ENCODE data around the gene BICDL1.

The BICDL1 gene

GRCh38 chr12:120136093-120136770 is 147.2 kb downstream of the BICDL1 start:
- ATAC-seq (replicated peaks), result no peak
- H3K4me3 Mint-ChIP-seq, result no peak overlapping the region
- H3K36me3 Mint-ChIP-seq, result peaks cover 36 to 79% of the 10 kb centered on the region in 2 donors
- peak overlapping the region; percentile 25 for H3K27ac Mint-ChIP-seq
- H3K27me3 Mint-ChIP-seq, result no peaks in the 10 kb centered on the region
- H3K4me1 Mint-ChIP-seq, result peaks cover 17 to 31% of the 10 kb centered on the region in 2 donors
- no peak for DNase-seq
- no peaks in the 10 kb centered on the region for H3K9me3 Mint-ChIP-seq

GRCh38 chr12:120137833-120138232 is 148.8 kb downstream of the BICDL1 start:
- Mint-ChIP-seq H3K4me1 (peaks cover 10 to 19% of the 10 kb centered on the region in 2 donors), H3K27me3 (no peaks in the 10 kb centered on the region), H3K27ac (no peak overlapping the region), H3K4me3 (no peak overlapping the region), H3K9me3 (no peaks in the 10 kb centered on the region), H3K36me3 (peaks cover 38 to 81% of the 10 kb centered on the region in 2 donors)
- DNase-seq (no peak), ATAC-seq (replicated peaks) (no peak)

DNA sequence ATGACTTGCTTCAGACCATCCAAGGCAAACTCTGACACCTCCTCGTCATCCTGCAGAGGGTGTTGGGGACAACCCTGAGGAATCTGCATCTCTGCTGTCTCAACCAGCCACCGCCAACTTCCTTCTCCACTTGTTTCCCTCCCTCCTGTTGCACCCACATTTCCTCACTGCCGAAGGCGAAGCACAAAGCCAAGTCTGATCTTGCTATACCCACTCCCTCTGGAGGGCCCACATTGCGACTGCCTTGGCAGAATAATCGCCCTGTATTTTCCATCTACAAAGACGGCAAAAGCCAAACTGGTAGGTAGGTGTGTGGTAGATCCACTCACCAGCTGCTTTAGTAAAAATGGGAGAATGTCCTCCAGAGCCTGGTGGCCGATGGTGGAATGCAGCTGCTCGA is 149.3 kb downstream of the BICDL1 start:
- H3K27me3 Mint-ChIP-seq, result no peaks in the 10 kb centered on the region
- H3K36me3 Mint-ChIP-seq, result peaks cover 39 to 76% of the 10 kb centered on the region in 2 donors
- H3K9me3 Mint-ChIP-seq, result no peaks in the 10 kb centered on the region
- no peak overlapping the region for H3K4me3 Mint-ChIP-seq
- ATAC-seq (replicated peaks) (no peak), DNase-seq (no peak)
- H3K4me1 Mint-ChIP-seq, result peaks cover 5 to 14% of the 10 kb centered on the region in 2 donors
- no peak overlapping the region for H3K27ac Mint-ChIP-seq

DNA sequence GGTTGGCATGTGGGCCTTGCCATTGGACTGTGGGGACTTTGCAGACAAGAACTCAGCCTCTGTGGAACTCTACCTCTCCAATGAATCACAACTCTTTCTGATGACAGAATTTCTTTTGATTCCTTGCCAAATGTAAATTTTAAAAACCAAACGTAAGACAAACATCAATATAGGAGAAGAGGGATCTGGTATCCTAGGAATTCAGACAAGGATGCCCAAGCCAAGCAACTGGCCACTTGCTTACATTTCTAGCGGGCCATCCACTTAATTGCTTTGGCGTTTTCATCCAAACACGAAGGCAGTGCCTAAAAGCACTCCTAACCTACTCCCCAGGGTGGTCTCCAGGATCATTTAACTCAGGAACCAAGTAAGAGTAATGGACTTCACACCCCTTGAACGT is 150.9 kb downstream of the BICDL1 start:
- Mint-ChIP-seq H3K27ac (no peak overlapping the region), H3K36me3 (peaks cover 40 to 70% of the 10 kb centered on the region in 2 donors), H3K27me3 (no peaks in the 10 kb centered on the region), H3K4me1 (no peaks in the 10 kb centered on the region), H3K4me3 (no peak overlapping the region), H3K9me3 (no peaks in the 10 kb centered on the region)
- no peak for ATAC-seq (replicated peaks)
- DNase-seq, result no peak

DNA sequence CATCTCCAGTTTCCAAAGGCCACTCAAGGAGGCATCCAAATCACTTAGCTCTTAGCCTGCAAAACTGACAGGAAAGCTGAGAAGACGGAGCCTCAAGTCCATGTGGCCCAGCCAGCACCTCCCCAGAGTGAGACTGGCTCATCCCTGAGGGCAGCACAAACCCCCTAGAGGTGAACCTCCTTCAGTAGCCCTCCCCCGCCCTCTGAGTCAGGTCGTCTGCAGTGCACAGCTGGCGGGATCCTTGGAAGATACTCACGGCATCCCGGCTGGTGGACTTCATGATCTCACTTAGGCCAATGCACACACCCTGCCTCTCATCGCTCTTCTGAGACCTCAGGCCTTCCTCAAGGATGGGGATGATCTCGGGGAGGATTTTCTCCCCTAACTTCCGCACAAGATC is 151.6 kb downstream of the BICDL1 start:
- Mint-ChIP-seq H3K4me1 (no peaks in the 10 kb centered on the region), H3K9me3 (no peaks in the 10 kb centered on the region), H3K36me3 (peaks cover 43 to 74% of the 10 kb centered on the region in 2 donors), H3K27ac (peak overlapping the region; percentile 31), H3K4me3 (no peak overlapping the region), H3K27me3 (no peaks in the 10 kb centered on the region)
- DNase-seq (no peak), ATAC-seq (replicated peaks) (no peak)

DNA sequence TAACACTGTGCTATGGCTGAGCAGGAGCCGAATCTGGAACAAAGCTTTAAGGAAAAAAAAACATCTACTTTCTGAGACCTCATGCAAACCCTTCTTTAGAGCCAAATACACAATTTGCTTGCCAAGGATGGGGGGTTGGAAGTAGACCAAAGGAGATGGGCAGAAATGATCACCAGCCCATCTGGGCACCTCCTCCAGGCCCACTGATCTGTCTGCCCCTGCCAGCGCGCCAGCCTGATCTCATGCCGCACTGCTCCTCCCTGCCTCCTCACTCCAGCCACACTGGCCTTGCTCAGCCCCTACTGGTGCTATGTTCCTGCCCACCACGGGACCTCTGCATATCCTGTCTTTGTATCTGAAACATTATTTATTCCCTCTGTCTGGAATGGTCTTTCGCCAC is 152.3 kb downstream of the BICDL1 start:
- H3K4me1 Mint-ChIP-seq, result no peaks in the 10 kb centered on the region
- DNase-seq (no peak), ATAC-seq (replicated peaks) (no peak)
- H3K27ac Mint-ChIP-seq, result no peak overlapping the region
- no peaks in the 10 kb centered on the region for H3K27me3 Mint-ChIP-seq
- H3K9me3 Mint-ChIP-seq, result no peaks in the 10 kb centered on the region
- peaks cover 44 to 69% of the 10 kb centered on the region in 2 donors for H3K36me3 Mint-ChIP-seq
- no peak overlapping the region for H3K4me3 Mint-ChIP-seq

GRCh38 chr12:120142231-120142877 is 153.3 kb downstream of the BICDL1 start:
- no peak overlapping the region for H3K4me3 Mint-ChIP-seq
- no peaks in the 10 kb centered on the region for H3K27me3 Mint-ChIP-seq
- DNase-seq (no peak), ATAC-seq (replicated peaks) (no peak)
- peaks cover 49 to 67% of the 10 kb centered on the region in 2 donors for H3K36me3 Mint-ChIP-seq
- H3K9me3 Mint-ChIP-seq, result no peaks in the 10 kb centered on the region
- no peak overlapping the region for H3K27ac Mint-ChIP-seq
- no peaks in the 10 kb centered on the region for H3K4me1 Mint-ChIP-seq
